Endothelial cell of umbilical vein (primary cell): ENCODE results near the gene SHISA9.

ENCODE experiments used
- CTCF ChIP-seq, 2 donors: IDR thresholded peaks; 1 replicate in 1 of 2; 2 replicates in 1 of 2; pipeline ENCODE4 v1.5.1; 2011; ENCODE audit warnings: low read length in 2 of 2, mild to moderate bottlenecking in 2 of 2, moderate library complexity in 2 of 2, control low read depth in 1 of 2, inconsistent platforms in 1 of 2, low read depth in 1 of 2; ENCODE audit not compliant: insufficient read depth in 1 of 2; ENCODE audit errors: extremely low read depth in 1 of 2
- EZH2 ChIP-seq: IDR thresholded peaks from 2 replicates; pipeline ENCODE4 v1.6.1; 2012; ENCODE audit warnings: borderline replicate concordance, low read depth, mild to moderate bottlenecking, moderate library complexity, low read length, inconsistent platforms; ENCODE audit not compliant: severe bottlenecking
- FOS ChIP-seq: IDR thresholded peaks from 2 replicates; pipeline ENCODE4 v1.6.1; 2011; ENCODE audit warnings: mild to moderate bottlenecking, low read length, moderate library complexity, borderline replicate concordance; ENCODE audit not compliant: insufficient read depth
- JUN ChIP-seq: IDR thresholded peaks from 2 replicates; pipeline ENCODE4 v1.6.1; 2011; ENCODE audit warnings: borderline replicate concordance, low read depth; ENCODE audit not compliant: insufficient read length, insufficient read depth
- MAX ChIP-seq: IDR thresholded peaks from 2 replicates; pipeline ENCODE4 v1.6.1; 2011; ENCODE audit not compliant: insufficient read depth, insufficient read length
- MYC ChIP-seq: IDR thresholded peaks from one replicate; pipeline ENCODE4 v1.6.1; 2011; ENCODE audit warnings: mild to moderate bottlenecking, low read depth, low read length
- POLR2AphosphoS5 ChIP-seq: IDR thresholded peaks from 2 replicates; pipeline ENCODE4 v1.6.1; 2012; ENCODE audit warnings: low read depth, mild to moderate bottlenecking, control low read depth, low read length, moderate library complexity; ENCODE audit not compliant: insufficient read depth

GRCh38 chr16:12874186-12874585 lies 27.2 kb upstream of the SHISA9 start:
- TF ChIP-seq CTCF (IDR thresholded peaks at IDR 0.05; ENCODE audit: extremely low read depth in 1 of 2, insufficient read depth in 1 of 2, low read depth in 1 of 2, low read length in 2 of 2), result no peak
- TF ChIP-seq EZH2, result no peak
- no peak for TF ChIP-seq MAX
- TF ChIP-seq POLR2AphosphoS5, result peak; percentile 33
- TF ChIP-seq MYC, result no peak
- TF ChIP-seq JUN, result peak; percentile 68
- peak; percentile 76 for TF ChIP-seq FOS
